IMR-90 (cell line): ENCODE measurements around the gene PLXDC1. TPM values are rescaled to one million over a fixed set of nuclear protein-coding genes. Genes with fewer than 3 reads are reported as not detected.

ENCODE experiments used
- ATAC-seq: fragments of 200-7000 bp; cut with Tn5 transposase; 2 replicates; pipeline ENCODE4 v1.9.1; 2020; ENCODE audit warnings: low read depth, mild to moderate bottlenecking, moderate library complexity
- BruUV-seq: library from RNA; stranded (reverse); fragments of 400-500 nt; replicated peaks from 2 replicates; lab custom pipeline; 2021; lab: Mats Ljungman, UMichigan
- CTCF ChIA-PET: fragments of 300-600 bp; formaldehyde crosslinking; extraction: SDS; loops from one replicate; lab custom pipeline; 2021; ENCODE audit warnings: antibody characterized with exemption; lab: Yijun Ruan, JAX
- POLR2A ChIA-PET: fragments of 300-600 bp; sonication (Branson Sonifier 250); formaldehyde crosslinking; loops from one replicate; lab custom pipeline; 2022; ENCODE audit warnings: antibody characterized with exemption; ENCODE audit not compliant: unreplicated experiment; lab: Charles Lee
- DNase-seq: peaks from one replicate; pipeline ENCODE4 v3.0.0; 2013
- H2AFZ ChIP-seq: replicated peaks from 2 replicates; pipeline ENCODE3; 2013; ENCODE audit warnings: low read length, mild to moderate bottlenecking; ENCODE audit not compliant: poor library complexity
- H2AK5ac ChIP-seq: 2 replicates; pipeline ENCODE4 v1.6.1; 2013; ENCODE audit warnings: low read depth, low read length, inconsistent platforms
- H2AK9ac ChIP-seq: replicated peaks from 2 replicates; pipeline ENCODE3; 2013; ENCODE audit warnings: mild to moderate bottlenecking, low read depth, low read length, moderate library complexity; ENCODE audit not compliant: poor library complexity
- H2BK120ac ChIP-seq: 2 replicates; pipeline ENCODE4 v1.6.1; 2013; ENCODE audit warnings: low read depth, low read length, inconsistent platforms
- H2BK15ac ChIP-seq: 3 replicates; pipeline ENCODE4 v1.6.1; 2013; ENCODE audit warnings: low read depth, low read length, inconsistent platforms
- H2BK20ac ChIP-seq: 2 replicates; pipeline ENCODE4 v1.6.1; 2013; ENCODE audit warnings: low read depth, mild to moderate bottlenecking, inconsistent platforms, low read length, moderate library complexity
- H2BK5ac ChIP-seq: 2 replicates; pipeline ENCODE4 v1.6.1; 2013; ENCODE audit warnings: mild to moderate bottlenecking, low read depth, low read length, inconsistent platforms; ENCODE audit not compliant: poor library complexity, severe bottlenecking
- H3K14ac ChIP-seq: replicated peaks from 2 replicates; pipeline ENCODE4 v1.6.1; 2013; ENCODE audit warnings: low read depth, low read length, inconsistent platforms
- H3K18ac ChIP-seq: 2 replicates; pipeline ENCODE4 v1.6.1; 2013; ENCODE audit warnings: low read depth, low read length, control low read depth
- H3K23ac ChIP-seq: 2 replicates; pipeline ENCODE4 v1.6.1; 2013; ENCODE audit warnings: low read depth, low read length, inconsistent platforms
- H3K27ac ChIP-seq: 2 replicates; pipeline ENCODE4 v1.5.1; 2013; ENCODE audit warnings: mild to moderate bottlenecking, control low read depth, low read length; ENCODE audit not compliant: insufficient read depth
- H3K27me3 ChIP-seq: 2 replicates; pipeline ENCODE4 v1.6.1; 2013; ENCODE audit warnings: low read length; ENCODE audit not compliant: control insufficient read depth, insufficient read depth
- H3K36me3 ChIP-seq: 2 replicates; pipeline ENCODE4 v1.6.1; 2013; ENCODE audit warnings: low read length, mixed read lengths; ENCODE audit not compliant: control insufficient read depth, insufficient read depth
- H3K4ac ChIP-seq: 2 replicates; pipeline ENCODE4 v1.6.1; 2013; ENCODE audit warnings: low read depth, low read length, inconsistent platforms
- H3K4me1 ChIP-seq: 2 replicates; pipeline ENCODE4 v1.6.1; 2013; ENCODE audit warnings: low read length, mixed read lengths; ENCODE audit not compliant: control insufficient read depth, insufficient read depth
- H3K4me2 ChIP-seq: 2 replicates; pipeline ENCODE4 v1.6.1; 2013; ENCODE audit warnings: low read depth, mild to moderate bottlenecking, control low read depth, low read length, moderate library complexity
- H3K4me3 ChIP-seq: 2 replicates; pipeline ENCODE4 v1.5.1; 2013; ENCODE audit warnings: low read depth, mild to moderate bottlenecking, control low read depth, low read length, moderate library complexity; ENCODE audit not compliant: insufficient read depth
- H3K56ac ChIP-seq: 2 replicates; pipeline ENCODE4 v1.6.1; 2013; ENCODE audit warnings: low read length, inconsistent platforms; ENCODE audit not compliant: insufficient read depth; ENCODE audit errors: extremely low read depth
- H3K79me1 ChIP-seq, 2 experiments: 2 replicates each; pipeline ENCODE4 v1.6.1; 2013; ENCODE audit warnings: low read length in 2 of 2, inconsistent platforms in 1 of 2, low read depth in 1 of 2
- H3K9ac ChIP-seq: 2 replicates; pipeline ENCODE4 v1.6.1; 2013; ENCODE audit warnings: low read depth, low read length, control low read depth
- H3K9me1 ChIP-seq: 2 replicates; pipeline ENCODE4 v1.6.1; 2013; ENCODE audit warnings: low read length, inconsistent platforms; ENCODE audit not compliant: insufficient read depth
- H3K9me3 ChIP-seq: 2 replicates; pipeline ENCODE4 v1.6.1; 2013; ENCODE audit warnings: low read length; ENCODE audit not compliant: control insufficient read depth, insufficient read depth
- H4K20me1 ChIP-seq: 2 replicates; pipeline ENCODE4 v1.6.1; 2013; ENCODE audit warnings: low read length, inconsistent platforms; ENCODE audit not compliant: insufficient read depth
- H4K5ac ChIP-seq: 2 replicates; pipeline ENCODE4 v1.6.1; 2013; ENCODE audit warnings: mild to moderate bottlenecking, low read depth, low read length, control low read depth
- H4K8ac ChIP-seq, 2 experiments: 2 replicates each; pipeline ENCODE4 v1.6.1; 2013; ENCODE audit warnings: low read depth in 2 of 2, low read length in 2 of 2, control low read depth in 1 of 2, inconsistent platforms in 1 of 2
- H4K91ac ChIP-seq: 2 replicates; pipeline ENCODE4 v1.6.1; 2013; ENCODE audit warnings: low read depth, low read length, inconsistent platforms; ENCODE audit not compliant: insufficient read depth
- FOS ChIP-seq: fragments of 150-350 bp; IDR thresholded peaks from 2 replicates; pipeline ENCODE4 v1.6.1; 2016; ENCODE audit warnings: low read depth, low read length
- RFX5 ChIP-seq: IDR thresholded peaks from 2 replicates; pipeline ENCODE4 v1.8.0; 2012; ENCODE audit warnings: low read depth, mild to moderate bottlenecking, low read length, moderate library complexity
- USF2 ChIP-seq: fragments of 150-350 bp; IDR thresholded peaks from 2 replicates; pipeline ENCODE4 v1.6.1; 2017; ENCODE audit warnings: mild to moderate bottlenecking, antibody characterized with exemption, low read length, low read depth
- WGBS, 2 experiments: methylation state at CpG; one replicate each; pipeline versions ENCODE4 v1.1.5 to v1.1.7; 2013; ENCODE audit warnings: missing lambda C conversion rate in 2 of 2; ENCODE audit not compliant: insufficient read length in 1 of 2; ENCODE audit errors: extremely low coverage in 2 of 2; 5-methylcytosine and 5-hydroxymethylcytosine counted together
- dilution Hi-C: fragments of 300-500 bp; cut with HindIII; formaldehyde crosslinking; loops from one replicate; pipeline ENCODE4 v1.14.3; 2018; ENCODE audit warnings: low sequenced_read_pairs; ENCODE audit not compliant: unreplicated experiment
- in situ Hi-C: fragments of 300-500 bp; cut with MboI; formaldehyde crosslinking; loops from 3 replicates; pipeline ENCODE4 v1.14.3; 2019; ENCODE audit warnings: low sequenced_read_pairs, inconsistent platforms, mixed read lengths
- intact Hi-C: fragments of 100-400 bp; cut with micrococcal nuclease; formaldehyde crosslinking; loops from 2 replicates; pipeline ENCODE4 v1.10.0; 2022
- polyA plus RNA-seq, 3 experiments: library from polyadenylated mRNA; depleted of rRNA; stranded (reverse); fragments of >200 nt; gene quantifications; 2 replicates each; pipeline ENCODE4 v1.2.3, GENCODE V29; 2012; ENCODE audit warnings: low replicate concordance in 1 of 3
- total RNA-seq: library from RNA; depleted of rRNA; stranded (reverse); fragments of >200 nt; gene quantifications from 2 replicates; pipeline ENCODE4 v1.2.3, GENCODE V29; 2012

PLXDC1 gene
- total and polyA plus RNA-seq, 2 of the 4 experiments (the other 2 are of a cell fraction) = under 0.01 to 0.50 TPM

DNA sequence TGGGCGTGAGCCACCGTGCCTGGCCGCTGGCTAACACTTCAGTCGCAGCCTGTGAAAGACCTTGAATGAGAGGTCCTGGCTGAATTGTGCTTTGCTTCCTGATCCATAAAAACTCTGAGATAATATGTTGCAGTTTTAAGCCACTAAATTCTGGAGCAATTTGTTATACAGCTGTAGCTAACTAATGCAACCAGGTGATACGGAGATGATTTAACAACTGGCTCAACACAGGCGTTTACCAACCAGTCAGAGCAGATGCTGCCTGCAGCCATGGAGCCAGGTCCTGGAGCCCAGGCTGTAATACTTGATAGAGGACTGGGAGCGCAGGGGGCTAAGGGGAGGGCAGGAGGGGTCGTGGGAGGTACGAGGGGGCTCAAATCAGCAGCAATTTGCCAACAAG lies 50.9 kb downstream of the PLXDC1 start:
- Histone ChIP-seq H4K8ac (no peak overlapping the region), H2BK15ac (no peak overlapping the region), H3K79me1 (no peaks in the 10 kb centered on the region), H3K4me1 (peaks cover 8% of the 10 kb centered on the region; the same call in 1 of the 2 replicates), H2BK20ac (no peak overlapping the region), H3K14ac (no peak overlapping the region), H3K9me3 (no peaks in the 10 kb centered on the region), H4K20me1 (no peaks in the 10 kb centered on the region), H2AK5ac (peak overlapping the region; percentile 14; the same call in 1 of the 2 replicates), H3K4me2 (no peak overlapping the region), H3K27ac (no peak overlapping the region), H3K27me3 (peaks cover 24% of the 10 kb centered on the region), H3K4ac (no peak overlapping the region), H3K4me3 (no peak overlapping the region), H2BK5ac (no peak overlapping the region), H3K23ac (no peak overlapping the region), H3K9ac (no peak overlapping the region), H3K36me3 (no peaks in the 10 kb centered on the region), H4K5ac (no peak overlapping the region), H2AFZ (no peak overlapping the region), H3K56ac (no peak overlapping the region), H3K18ac (no peak overlapping the region), H2BK120ac (no peak overlapping the region), H2AK9ac (no peak overlapping the region), H4K91ac (no peak overlapping the region), H3K9me1 (no peaks in the 10 kb centered on the region; the same call in 1 of the 2 replicates)
- no peak for ATAC-seq
- intact Hi-C loops (no loop called here), dilution Hi-C loops (no loop called here), in situ Hi-C loops (no loop called here)
- no peak for TF ChIP-seq USF2
- TF ChIP-seq RFX5 = no peak
- TF ChIP-seq FOS = no peak
- POLR2A ChIA-PET = no interaction called here
- BruUV-seq = no TSS peak
- DNase-seq = no peak
- WGBS, 2 experiments = 73% methylated on average over 3 of the region's 9 CpGs; no CpG with 5 or more reads in 1 of the 2 experiments
- CTCF ChIA-PET = no interaction called here
